Activated CD8-positive, alpha-beta memory T cell treated with anti-CD3 and anti-CD28 coated beads for 24 hours (primary cell): ENCODE data around the gene GLYR1.

Experiments
- DNase-seq: peaks from one replicate; pipeline ENCODE4 v3.0.0-alpha.2; 2020

GLYR1 gene

GRCh38 chr16:4754865-4755264 is 92.2 kb downstream of the GLYR1 start:
- no peak for DNase-seq

GRCh38 chr16:4753227-4753626 is 93.9 kb downstream of the GLYR1 start:
- DNase-seq = no peak
